CD4-positive, alpha-beta T cell treated with Interleukin-6 at 100 ng/mL for 8 hours (primary cell): ENCODE results near the gene EPHB6.

Experiments
- DNase-seq: peaks from one replicate; pipeline ENCODE4 v3.0.0-alpha.2; 2020; ENCODE audit warnings: mixed read lengths, low spot score

Gene EPHB6

GRCh38 chr7:142866361-142867096 is 11.7 kb downstream of the EPHB6 start:
- DNase-seq: no peak

- DNase-seq: no peak
Observed at GRCh38 chr7:142867097-142867378, 12.2 kb downstream of the EPHB6 start.

GRCh38 chr7:142867398-142868187 is 12.7 kb downstream of the EPHB6 start:
- no peak for DNase-seq

- no peak for DNase-seq
Observed at GRCh38 chr7:142868188-142868985, 13.5 kb downstream of the EPHB6 start.

- DNase-seq: no peak
Observed at GRCh38 chr7:142868986-142869415, 14.1 kb downstream of the EPHB6 start.

GRCh38 chr7:142869434-142869833 is 14.6 kb downstream of the EPHB6 start:
- no peak for DNase-seq

GRCh38 chr7:142870147-142870559 is 15.3 kb downstream of the EPHB6 start:
- no peak for DNase-seq

GRCh38 chr7:142870566-142871259 is 15.8 kb downstream of the EPHB6 start:
- DNase-seq: no peak

GRCh38 chr7:142871260-142872105 is 16.6 kb downstream of the EPHB6 start:
- DNase-seq: no peak

- no peak for DNase-seq
Observed at GRCh38 chr7:142872106-142872675, 17.3 kb downstream of the EPHB6 start.

GRCh38 chr7:142873281-142873784 is 18.5 kb downstream of the EPHB6 start:
- DNase-seq: no peak

- no peak for DNase-seq
Observed at GRCh38 chr7:142873871-142874270, 19.0 kb downstream of the EPHB6 start.

GRCh38 chr7:142874409-142874808 is 19.5 kb downstream of the EPHB6 start:
- no peak for DNase-seq

GRCh38 chr7:142874837-142875236 is 20.0 kb downstream of the EPHB6 start:
- DNase-seq: no peak

- no peak for DNase-seq
Observed at GRCh38 chr7:142875456-142875855, 20.6 kb downstream of the EPHB6 start.

- DNase-seq: no peak
Observed at GRCh38 chr7:142876236-142876960, 21.5 kb downstream of the EPHB6 start.

GRCh38 chr7:142876991-142877910 is 22.4 kb downstream of the EPHB6 start:
- DNase-seq: no peak

GRCh38 chr7:142878315-142878714 is 23.4 kb downstream of the EPHB6 start:
- DNase-seq: no peak

GRCh38 chr7:142879060-142879459 is 24.2 kb downstream of the EPHB6 start:
- no peak for DNase-seq
